H9 (cell line): ENCODE data around the gene DCX. TPM values are rescaled to one million over a fixed set of nuclear protein-coding genes. Genes with fewer than 3 reads are reported as not detected.
A peak's percentile ranks its signal among the peaks of the same experiment; 100 is the strongest.

ENCODE experiments used
- DNase-seq: peaks from one replicate; pipeline ENCODE4 v3.0.0-alpha.2; 2017
- H2AFZ ChIP-seq: one replicate; pipeline ENCODE4 v1.6.1; 2013; ENCODE audit warnings: mild to moderate bottlenecking, low read length, control low read depth, moderate library complexity
- H2AK5ac ChIP-seq: 2 replicates; pipeline ENCODE4 v1.6.1; 2013; ENCODE audit warnings: low read length, control low read depth, mixed read lengths; ENCODE audit not compliant: insufficient read length
- H2BK120ac ChIP-seq: one replicate; pipeline ENCODE4 v1.6.1; 2013; ENCODE audit warnings: low read depth, mild to moderate bottlenecking, low read length, control low read depth, inconsistent platforms; ENCODE audit not compliant: poor library complexity, severe bottlenecking
- H2BK12ac ChIP-seq: 2 replicates; pipeline ENCODE4 v1.6.1; 2013; ENCODE audit warnings: low read length, control low read depth, mixed read lengths, low read depth; ENCODE audit not compliant: insufficient read length
- H2BK15ac ChIP-seq: 2 replicates; pipeline ENCODE4 v1.6.1; 2013; ENCODE audit warnings: low read depth, low read length, control low read depth
- H2BK20ac ChIP-seq: one replicate; pipeline ENCODE4 v1.6.1; 2013; ENCODE audit warnings: low read depth, mild to moderate bottlenecking, low read length, control low read depth, inconsistent platforms; ENCODE audit not compliant: poor library complexity, severe bottlenecking
- H2BK5ac ChIP-seq: 2 replicates; pipeline ENCODE4 v1.6.1; 2013; ENCODE audit warnings: low read length, control low read depth, mixed read lengths; ENCODE audit not compliant: insufficient read length
- H3K14ac ChIP-seq: 2 replicates; pipeline ENCODE4 v1.6.1; 2013; ENCODE audit warnings: low read length, control low read depth; ENCODE audit not compliant: insufficient read depth
- H3K18ac ChIP-seq: 2 replicates; pipeline ENCODE4 v1.6.1; 2013; ENCODE audit warnings: low read depth, mild to moderate bottlenecking, mixed read lengths, low read length, control low read depth; ENCODE audit not compliant: insufficient read length
- H3K23ac ChIP-seq: 2 replicates; pipeline ENCODE4 v1.6.1; 2013; ENCODE audit warnings: low read length, control low read depth, mixed read lengths, low read depth; ENCODE audit not compliant: insufficient read length
- H3K23me2 ChIP-seq: 2 replicates; pipeline ENCODE4 v1.6.1; 2013; ENCODE audit warnings: low read depth, mild to moderate bottlenecking, mixed read lengths, low read length, control low read depth; ENCODE audit not compliant: insufficient read length, poor library complexity, severe bottlenecking
- H3K27ac ChIP-seq: 2 replicates; pipeline ENCODE4 v1.5.1; 2013; ENCODE audit warnings: low read length, control low read depth, mixed read lengths, low read depth; ENCODE audit not compliant: insufficient read length
- H3K27me3 ChIP-seq: 2 replicates; pipeline ENCODE4 v1.6.1; 2013; ENCODE audit warnings: low read length, control low read depth, inconsistent platforms; ENCODE audit not compliant: insufficient read depth
- H3K4ac ChIP-seq: 2 replicates; pipeline ENCODE4 v1.6.1; 2013; ENCODE audit warnings: low read depth, mild to moderate bottlenecking, control low read depth, inconsistent platforms, low read length, moderate library complexity
- H3K4me1 ChIP-seq: 2 replicates; pipeline ENCODE4 v1.6.1; 2013; ENCODE audit warnings: low read length, control low read depth, inconsistent platforms; ENCODE audit not compliant: insufficient read depth
- H3K4me2 ChIP-seq: 2 replicates; pipeline ENCODE4 v1.6.1; 2013; ENCODE audit warnings: low read length, control low read depth, mixed read lengths; ENCODE audit not compliant: insufficient read length, insufficient read depth
- H3K56ac ChIP-seq: 2 replicates; pipeline ENCODE4 v1.6.1; 2013; ENCODE audit warnings: low read depth, mild to moderate bottlenecking, mixed read lengths, low read length, control low read depth; ENCODE audit not compliant: insufficient read length
- H3K79me1 ChIP-seq: 2 replicates; pipeline ENCODE4 v1.6.1; 2013; ENCODE audit warnings: low read depth, mild to moderate bottlenecking, moderate library complexity, low read length, control low read depth, inconsistent platforms; ENCODE audit not compliant: insufficient read depth, poor library complexity, severe bottlenecking
- H3K79me2 ChIP-seq: 2 replicates; pipeline ENCODE4 v1.6.1; 2013; ENCODE audit warnings: low read length, control low read depth, inconsistent platforms; ENCODE audit not compliant: insufficient read depth
- H3K9ac ChIP-seq: 2 replicates; pipeline ENCODE4 v1.6.1; 2013; ENCODE audit warnings: low read length, control low read depth, mixed read lengths; ENCODE audit not compliant: insufficient read length; ENCODE audit errors: extremely low read depth
- H3K9me3 ChIP-seq: one replicate; pipeline ENCODE4 v1.6.1; 2013; ENCODE audit warnings: low read depth, low read length, inconsistent platforms; ENCODE audit not compliant: control insufficient read depth
- H3T11ph ChIP-seq: one replicate; pipeline ENCODE4 v1.6.1; 2013; ENCODE audit warnings: mild to moderate bottlenecking, low read length, control low read depth, inconsistent platforms
- H4K20me1 ChIP-seq: one replicate; pipeline ENCODE4 v1.6.1; 2013; ENCODE audit not compliant: control insufficient read depth, insufficient read length, insufficient read depth
- H4K5ac ChIP-seq: 2 replicates; pipeline ENCODE4 v1.6.1; 2013; ENCODE audit warnings: low read depth, mild to moderate bottlenecking, mixed read lengths, low read length, control low read depth; ENCODE audit not compliant: insufficient read length
- H4K8ac ChIP-seq: replicated peaks from 2 replicates; pipeline ENCODE4 v1.6.1; 2013; ENCODE audit warnings: low read length, control low read depth, mixed read lengths, low read depth; ENCODE audit not compliant: insufficient read length
- H4K91ac ChIP-seq: 2 replicates; pipeline ENCODE4 v1.6.1; 2013; ENCODE audit warnings: low read depth, mild to moderate bottlenecking, moderate library complexity, mixed read lengths, low read length, control low read depth; ENCODE audit not compliant: insufficient read length
- H3K27ac Mint-ChIP-seq, 3 experiments: 2 replicates in 2 of 3; 3 replicates in 1 of 3; pipeline ENCODE4 v1.8.0; 2020 to 2021; ENCODE audit warnings: mixed read lengths in 3 of 3, mild to moderate bottlenecking in 1 of 3, moderate library complexity in 1 of 3
- H3K27me3 Mint-ChIP-seq: 2 replicates; pipeline ENCODE4 v1.8.0; 2021; ENCODE audit warnings: low read depth, mild to moderate bottlenecking, moderate library complexity, mixed read lengths
- H3K36me3 Mint-ChIP-seq, 3 experiments: 2 replicates in 2 of 3; 3 replicates in 1 of 3; pipeline ENCODE4 v1.8.0; 2020 to 2021; ENCODE audit warnings: low read depth in 3 of 3, mixed read lengths in 3 of 3; ENCODE audit not compliant: insufficient read depth in 1 of 3
- H3K4me1 Mint-ChIP-seq, 2 experiments: 2 replicates each; pipeline ENCODE4 v1.8.0; 2020; ENCODE audit warnings: mixed read lengths in 2 of 2
- H3K4me3 Mint-ChIP-seq, 2 experiments: 2 replicates in 1 of 2; 3 replicates in 1 of 2; pipeline ENCODE4 v1.8.0; 2020 to 2021; ENCODE audit warnings: mild to moderate bottlenecking in 2 of 2, mixed read lengths in 2 of 2, moderate library complexity in 1 of 2
- H3K9me3 Mint-ChIP-seq, 2 experiments: 2 replicates in 1 of 2; 3 replicates in 1 of 2; pipeline ENCODE4 v1.8.0; 2020; ENCODE audit warnings: mild to moderate bottlenecking in 2 of 2, mixed read lengths in 2 of 2, moderate library complexity in 1 of 2
- WGBS: extraction: QIAGEN DNeasy Blood & Tissue Kit; methylation state at CpG from one replicate; pipeline ENCODE4 v1.1.7; 2013; ENCODE audit warnings: missing lambda C conversion rate, low lambda C conversion rate, mixed read lengths; ENCODE audit not compliant: insufficient read length; ENCODE audit errors: extremely low coverage; 5-methylcytosine and 5-hydroxymethylcytosine counted together
- long read RNA-seq: library from polyadenylated mRNA; unstranded; transcript quantifications from one replicate; pipeline ENCODE4 v2.0.0, GENCODE V29; 2020
- total RNA-seq: library from RNA; stranded (reverse); gene quantifications from 2 replicates; pipeline ENCODE4 v1.2.1, GENCODE V29; 2021
- TF ChIP-seq, protein P1 (sequence below): fragments of 200-600 bp; sonication (generic); conservative IDR thresholded peaks from 3 replicates; pipeline ENCODE4 v1.8.0; 2021; ENCODE audit warnings: antibody characterized with exemption, mild to moderate bottlenecking

Gene DCX
- total RNA-seq: 1.3 and 2.0 TPM in 2 replicates
- long read RNA-seq, full-length matches to known transcripts: 1 of 4 reads
- long read RNA-seq, partial matches to known transcripts: 0 of 4 reads
- long read RNA-seq, other reads (novel, unspliced or antisense): 3 of 4 reads

DNA sequence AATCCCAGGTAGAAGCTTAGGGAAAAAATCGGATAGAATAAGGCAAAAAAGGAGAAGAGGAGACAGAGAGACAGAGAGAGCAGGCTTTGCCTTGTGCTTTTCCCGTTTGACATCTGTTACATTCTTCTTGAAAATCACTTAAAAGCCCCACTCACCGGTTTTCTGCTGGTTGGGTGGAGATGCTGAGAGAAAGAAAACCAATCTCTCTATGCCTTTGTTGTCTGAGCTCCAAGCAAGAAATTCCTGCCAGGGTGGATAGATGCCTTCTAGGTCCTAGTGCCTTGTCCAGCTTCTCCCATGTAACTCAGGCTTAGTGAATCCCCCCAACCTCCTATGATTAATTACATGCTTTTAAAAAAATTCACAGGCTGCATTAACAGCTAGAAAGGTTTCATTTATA is at the start of gene DCX:
Gene DCX (minus strand): TSS at position 210 of the 400 bp plus-strand sequence. CDS start 1,794 bp downstream, outside the sequence.
- no peak within 1 kb of the TSS for H2BK5ac ChIP-seq
- no peaks in the 10 kb centered on the region for H3K79me2 ChIP-seq
- no CpG with 5 or more reads among the region's 3 CpGs for WGBS
- no peak within 1 kb of the TSS for H3K18ac ChIP-seq
- no peak within 1 kb of the TSS for H2BK12ac ChIP-seq
- H3K4me2 ChIP-seq: peak within 1 kb of the TSS; percentile 75
- no peak within 1 kb of the TSS for H2AFZ ChIP-seq
- H2BK20ac ChIP-seq: no peak within 1 kb of the TSS
- Mint-ChIP-seq H3K9me3 (no peaks in the 10 kb centered on the region; a peak in 1 of 5 replicates), H3K27me3 (peaks cover 8% of the 10 kb centered on the region), H3K36me3 (no peaks in the 10 kb centered on the region; a peak in 1 of 7 replicates), H3K4me1 (peaks cover 32 to 50% of the 10 kb centered on the region in 2 experiments), H3K4me3 (peak within 1 kb of the TSS; percentile 16 to 80), H3K27ac (peak within 1 kb of the TSS; percentile 2 to 93 (median 66); a peak in 5 of 7 replicates)
- H3K56ac ChIP-seq: no peak within 1 kb of the TSS
- H3K79me1 ChIP-seq: no peaks in the 10 kb centered on the region
- H3K4me1 ChIP-seq: peaks cover 18% of the 10 kb centered on the region
- H3K9me3 ChIP-seq: no peaks in the 10 kb centered on the region
- H3K27ac ChIP-seq: no peak within 1 kb of the TSS
- no peak within 1 kb of the TSS for H2AK5ac ChIP-seq
- H4K5ac ChIP-seq: no peak within 1 kb of the TSS
- no peaks in the 10 kb centered on the region for H4K20me1 ChIP-seq
- H3K4ac ChIP-seq: no peak within 1 kb of the TSS
- no peaks in the 10 kb centered on the region for H3K23me2 ChIP-seq
- no peak within 1 kb of the TSS for H3T11ph ChIP-seq
- H2BK120ac ChIP-seq: no peak within 1 kb of the TSS
- no peak within 1 kb of the TSS for H3K9ac ChIP-seq
- no peak within 1 kb of the TSS for H2BK15ac ChIP-seq
- no peak within 1 kb of the TSS for H4K91ac ChIP-seq
- TF ChIP-seq, protein P1, sequence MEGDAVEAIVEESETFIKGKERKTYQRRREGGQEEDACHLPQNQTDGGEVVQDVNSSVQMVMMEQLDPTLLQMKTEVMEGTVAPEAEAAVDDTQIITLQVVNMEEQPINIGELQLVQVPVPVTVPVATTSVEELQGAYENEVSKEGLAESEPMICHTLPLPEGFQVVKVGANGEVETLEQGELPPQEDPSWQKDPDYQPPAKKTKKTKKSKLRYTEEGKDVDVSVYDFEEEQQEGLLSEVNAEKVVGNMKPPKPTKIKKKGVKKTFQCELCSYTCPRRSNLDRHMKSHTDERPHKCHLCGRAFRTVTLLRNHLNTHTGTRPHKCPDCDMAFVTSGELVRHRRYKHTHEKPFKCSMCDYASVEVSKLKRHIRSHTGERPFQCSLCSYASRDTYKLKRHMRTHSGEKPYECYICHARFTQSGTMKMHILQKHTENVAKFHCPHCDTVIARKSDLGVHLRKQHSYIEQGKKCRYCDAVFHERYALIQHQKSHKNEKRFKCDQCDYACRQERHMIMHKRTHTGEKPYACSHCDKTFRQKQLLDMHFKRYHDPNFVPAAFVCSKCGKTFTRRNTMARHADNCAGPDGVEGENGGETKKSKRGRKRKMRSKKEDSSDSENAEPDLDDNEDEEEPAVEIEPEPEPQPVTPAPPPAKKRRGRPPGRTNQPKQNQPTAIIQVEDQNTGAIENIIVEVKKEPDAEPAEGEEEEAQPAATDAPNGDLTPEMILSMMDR: no peak
- H4K8ac ChIP-seq: no peak within 1 kb of the TSS
- peak; percentile 35 for DNase-seq
- no peaks in the 10 kb centered on the region for H3K27me3 ChIP-seq
- no peak within 1 kb of the TSS for H3K23ac ChIP-seq
- H3K14ac ChIP-seq: no peak within 1 kb of the TSS
